CD4-positive, alpha-beta T cell treated with Interleukin-12 subunit alpha and Interleukin-12 subunit beta, for 1 hour (primary cell): Measurements from ENCODE around the gene PSMC1.
"Not testable (repeated sequence)": the region's sequence is repeated elsewhere in the genome, so short reads cannot be mapped to it uniquely, and the experiment has no call there.

Source experiments
- DNase-seq: peaks from one replicate; pipeline ENCODE4 v3.0.0-alpha.2; 2020

Gene PSMC1

GRCh38 chr14:90256354-90257131 is at the start of gene PSMC1:
TSS of gene PSMC1 (plus strand) at chr14:90256553. CDS start at chr14:90256598, 45 bp downstream.
- DNase-seq = peak; percentile 91

- DNase-seq = no peak
Measured at GRCh38 chr14:90213099-90213748, 43.1 kb upstream of the PSMC1 start.

- DNase-seq = no peak
Measured at GRCh38 chr14:90228478-90228877, 27.9 kb upstream of the PSMC1 start.

GRCh38 chr14:90229942-90230341 is 26.4 kb upstream of the PSMC1 start:
- DNase-seq = not testable (repeated sequence)

GRCh38 chr14:90235179-90235976 is 21.0 kb upstream of the PSMC1 start:
- DNase-seq = peak; percentile 60

- no peak for DNase-seq
Measured at GRCh38 chr14:90239139-90239538, 17.2 kb upstream of the PSMC1 start.

GRCh38 chr14:90242444-90242843 is 13.9 kb upstream of the PSMC1 start:
- no peak for DNase-seq

GRCh38 chr14:90246936-90247335 is 9.4 kb upstream of the PSMC1 start:
- DNase-seq = no peak

GRCh38 chr14:90247441-90247840 is 8.9 kb upstream of the PSMC1 start:
- DNase-seq = not testable (repeated sequence)

- DNase-seq = no peak
Measured at GRCh38 chr14:90248594-90248993, 7.8 kb upstream of the PSMC1 start.

- DNase-seq = no peak
Measured at GRCh38 chr14:90253826-90254225, 2.5 kb upstream of the PSMC1 start.

- DNase-seq = no peak
Measured at GRCh38 chr14:90255871-90256270, 482 bp upstream of the PSMC1 start.

GRCh38 chr14:90263748-90264449 is 7.5 kb downstream of the PSMC1 start:
- no peak for DNase-seq

GRCh38 chr14:90266441-90267154 is 10.2 kb downstream of the PSMC1 start:
- no peak for DNase-seq

GRCh38 chr14:90268420-90268819 is 12.1 kb downstream of the PSMC1 start:
- no peak for DNase-seq

- no peak for DNase-seq
Measured at GRCh38 chr14:90272523-90272922, 16.2 kb downstream of the PSMC1 start.

- DNase-seq = no peak
Measured at GRCh38 chr14:90273532-90273931, 17.2 kb downstream of the PSMC1 start.

GRCh38 chr14:90274019-90274418 is 17.7 kb downstream of the PSMC1 start:
- no peak for DNase-seq

- no peak for DNase-seq
Measured at GRCh38 chr14:90274808-90275457, 18.6 kb downstream of the PSMC1 start.

- DNase-seq = no peak
Measured at GRCh38 chr14:90275458-90275814, 19.1 kb downstream of the PSMC1 start.

GRCh38 chr14:90275820-90276219 is 19.5 kb downstream of the PSMC1 start:
- DNase-seq = no peak
